Immature natural killer cell (primary cell): Measurements from ENCODE around the gene CYBA. TPM values are rescaled to one million over a fixed set of nuclear protein-coding genes. Genes with fewer than 3 reads are reported as not detected.
"Not testable (repeated sequence)": the region's sequence is repeated elsewhere in the genome, so short reads cannot be mapped to it uniquely, and the experiment has no call there.

Experiments used
- DNase-seq, 3 donors: peaks; one replicate each; pipeline ENCODE4 v3.0.0; 2022; ENCODE audit warnings: mixed read lengths in 1 of 3
- H3K27ac Mint-ChIP-seq, 6 donors: one replicate each; pipeline ENCODE4 v1.8.0; 2020; ENCODE audit warnings: mixed read lengths in 6 of 6, mild to moderate bottlenecking in 5 of 6, inconsistent platforms in 4 of 6, moderate library complexity in 3 of 6
- H3K27me3 Mint-ChIP-seq, 3 donors: one replicate each; pipeline ENCODE4 v1.8.0; 2020 to 2021; ENCODE audit warnings: low read depth in 3 of 3, mild to moderate bottlenecking in 3 of 3, mixed read lengths in 3 of 3, moderate library complexity in 3 of 3, inconsistent platforms in 1 of 3
- H3K36me3 Mint-ChIP-seq, 3 donors: one replicate each; pipeline ENCODE4 v1.8.0; 2020; ENCODE audit warnings: mixed read lengths in 3 of 3, inconsistent platforms in 2 of 3, mild to moderate bottlenecking in 2 of 3
- H3K4me1 Mint-ChIP-seq, 2 donors: one replicate each; pipeline ENCODE4 v1.8.0; 2020; ENCODE audit warnings: inconsistent platforms in 2 of 2, mild to moderate bottlenecking in 2 of 2, mixed read lengths in 2 of 2, moderate library complexity in 1 of 2
- H3K4me3 Mint-ChIP-seq, 5 donors: one replicate each; pipeline ENCODE4 v1.8.0; 2020; ENCODE audit warnings: mild to moderate bottlenecking in 5 of 5, mixed read lengths in 5 of 5, inconsistent platforms in 3 of 5, moderate library complexity in 3 of 5
- H3K9me3 Mint-ChIP-seq, 6 donors: one replicate each; pipeline ENCODE4 v1.8.0; 2020; ENCODE audit warnings: mild to moderate bottlenecking in 6 of 6, mixed read lengths in 6 of 6, inconsistent platforms in 4 of 6, moderate library complexity in 3 of 6
- polyA plus RNA-seq, 3 donors: library from polyadenylated mRNA; unstranded; fragments of 300-500 nt; fragmentation: Illumina TruSeq; gene quantifications; one replicate each; pipeline ENCODE4 v1.2.3, GENCODE V29; 2021

The CYBA gene
- polyA plus RNA-seq, 3 donors from 2014 or later, result 2,079 to 2,787 (median 2,690) TPM

DNA sequence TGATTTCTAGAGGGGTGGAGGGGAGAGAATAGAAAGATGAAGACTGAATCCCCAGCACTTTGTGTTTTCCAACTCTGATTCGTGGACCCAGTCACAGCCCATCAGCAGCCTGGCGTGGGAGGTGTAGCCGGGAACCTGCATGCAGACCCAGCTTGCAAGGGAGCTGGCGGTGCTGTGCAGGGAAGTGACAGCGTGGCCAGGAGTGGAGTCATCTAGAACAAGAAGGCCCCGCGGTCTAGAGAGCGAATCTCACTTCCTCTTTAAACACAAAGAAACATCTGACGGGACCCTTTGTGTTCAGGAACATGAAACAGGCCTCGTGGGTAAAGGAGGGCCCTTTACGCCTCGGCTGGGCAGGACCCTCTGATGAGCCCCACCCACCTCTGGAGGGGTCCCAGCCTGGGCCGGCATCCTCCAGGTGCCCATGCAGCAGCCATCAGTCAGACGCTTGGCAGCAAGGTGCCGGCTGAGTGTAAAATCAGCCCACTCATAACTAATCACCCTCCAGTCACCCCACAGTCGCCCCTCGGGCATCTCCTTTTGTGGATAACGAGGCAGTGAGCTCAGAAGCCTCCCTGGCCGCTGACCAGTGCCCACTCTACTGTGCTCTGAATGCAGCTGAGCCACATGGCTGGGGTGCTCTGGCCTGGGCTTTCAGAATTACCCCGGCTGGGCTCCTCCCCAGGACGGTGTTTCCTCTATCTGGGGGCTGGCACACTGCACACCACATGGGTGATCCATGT is 31.0 kb upstream of the CYBA start:
- Mint-ChIP-seq H3K27me3 (peaks cover 1 to 7% (median 4%) of the 10 kb centered on the region in 3 donors), H3K27ac (peak overlapping the region; percentile 71 to 94 (median 86)), H3K4me1 (peaks cover 34 to 37% of the 10 kb centered on the region in 2 donors), H3K36me3 (no peaks in the 10 kb centered on the region), H3K9me3 (no peaks in the 10 kb centered on the region), H3K4me3 (peak overlapping the region in 4 of 5 donors; percentile 54 to 76 (median 66))
- peak in 2 of 3 donors; percentile 28 to 48 for DNase-seq

DNA sequence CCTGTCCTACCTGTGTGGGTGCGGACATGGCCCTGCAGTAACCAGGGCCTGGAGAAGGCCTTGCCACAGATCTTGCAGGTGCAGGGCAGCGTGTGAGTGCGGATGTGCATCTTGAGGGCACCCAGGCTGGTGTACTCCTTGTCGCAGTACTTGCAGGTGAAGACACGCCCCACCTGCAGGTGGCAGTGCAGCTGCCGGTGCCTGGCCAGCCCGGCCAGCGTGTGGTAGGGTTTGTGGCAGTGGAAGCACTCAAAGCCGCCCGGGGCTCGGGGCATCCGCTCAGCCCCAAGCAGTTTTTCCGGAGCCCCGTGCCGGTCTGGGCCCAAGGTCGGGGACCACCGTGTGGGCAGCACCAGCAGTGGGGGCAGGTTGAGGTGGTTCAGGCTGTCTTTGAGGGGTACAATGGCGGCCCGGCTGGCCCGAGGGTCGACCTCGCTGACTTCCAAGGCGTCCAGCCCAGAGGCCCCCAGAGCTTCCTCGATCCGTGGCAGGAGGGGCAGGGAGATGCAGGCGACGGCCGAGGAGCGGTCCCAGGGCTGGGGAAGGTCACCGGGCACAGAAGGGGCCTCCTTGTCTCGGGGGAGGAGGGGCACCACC is 30.3 kb upstream of the CYBA start:
- H3K27me3 Mint-ChIP-seq, result peaks cover 1 to 7% (median 4%) of the 10 kb centered on the region in 3 donors
- DNase-seq, result peak in 2 of 3 donors; percentile 42 to 47
- H3K36me3 Mint-ChIP-seq, result no peaks in the 10 kb centered on the region
- H3K27ac Mint-ChIP-seq, result peak overlapping the region; percentile 28 to 94 (median 86)
- H3K9me3 Mint-ChIP-seq, result no peaks in the 10 kb centered on the region
- H3K4me3 Mint-ChIP-seq, result peak overlapping the region in 4 of 5 donors; percentile 9 to 76 (median 62)
- peaks cover 34 to 37% of the 10 kb centered on the region in 2 donors for H3K4me1 Mint-ChIP-seq

DNA sequence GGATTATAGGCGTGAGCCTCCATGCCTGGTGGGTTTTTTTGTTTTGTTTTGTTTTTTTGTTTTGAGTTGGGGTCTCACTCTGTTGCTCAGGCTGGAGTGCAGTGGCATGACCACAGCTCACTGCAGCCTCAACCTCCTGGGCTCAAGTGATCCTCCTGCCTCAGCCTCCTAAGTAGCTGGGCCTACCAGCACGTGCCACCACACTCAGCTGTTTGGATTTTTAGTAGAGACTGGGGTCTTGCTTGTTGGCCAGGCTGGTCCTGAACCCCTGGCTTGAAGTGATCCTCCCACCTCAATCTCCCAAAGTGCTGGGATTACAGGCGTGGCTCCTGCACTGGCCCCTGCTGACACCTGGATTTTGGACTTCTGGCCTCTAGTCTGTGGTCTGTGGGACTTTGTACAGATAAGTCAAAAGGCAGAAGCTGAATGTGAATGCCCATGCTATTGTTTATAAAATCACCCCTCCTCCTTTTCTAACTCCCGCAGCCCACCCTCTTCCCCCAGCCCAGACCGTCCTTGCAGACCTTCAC is 29.8 kb upstream of the CYBA start:
- Mint-ChIP-seq H3K9me3 (no peaks in the 10 kb centered on the region), H3K4me1 (peaks cover 34 to 37% of the 10 kb centered on the region in 2 donors), H3K4me3 (peak overlapping the region in 2 of 5 donors; percentile 9 to 29)

DNA sequence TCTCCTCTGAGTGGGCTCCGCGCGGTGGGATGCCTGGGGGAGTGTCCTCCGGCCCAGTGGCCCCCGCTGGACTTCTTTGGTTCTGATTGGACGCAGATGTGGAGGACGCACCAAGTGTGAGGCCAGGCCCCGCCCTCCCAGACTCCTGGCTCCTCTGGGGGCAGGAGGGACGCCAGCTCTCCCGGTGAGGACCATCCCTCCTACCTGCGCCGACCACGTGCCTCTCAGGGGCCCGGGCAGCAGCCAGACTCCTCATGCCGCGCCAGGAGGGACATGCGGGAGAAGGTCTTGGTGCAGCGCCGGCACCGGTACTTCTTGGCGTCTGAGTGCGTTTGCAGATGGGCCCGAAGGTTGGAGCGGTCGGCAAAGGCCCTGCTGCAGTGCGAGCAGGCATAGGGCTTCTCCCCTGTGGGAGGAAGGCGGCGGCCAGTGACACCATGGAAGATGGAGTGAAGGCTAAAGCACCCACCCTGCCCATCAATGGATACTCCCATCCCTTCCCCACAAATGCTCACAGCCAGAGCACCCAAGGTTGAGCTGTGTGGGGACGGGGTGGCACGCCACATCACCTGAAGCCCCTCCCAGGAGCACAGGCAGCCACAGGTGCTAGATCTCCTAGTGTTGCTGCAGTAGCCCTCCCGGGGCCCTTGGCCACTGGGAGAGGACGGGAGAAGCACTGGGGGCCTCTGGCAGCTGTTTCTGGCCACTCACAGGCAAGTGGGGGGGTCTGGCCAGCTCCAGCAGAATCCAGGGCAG is 27.5 kb upstream of the CYBA start:
- Mint-ChIP-seq H3K27ac (no peak overlapping the region), H3K27me3 (peaks cover 1 to 6% (median 5%) of the 10 kb centered on the region in 3 donors), H3K36me3 (peaks cover 0 to 3% (median 0%) of the 10 kb centered on the region in 3 donors), H3K9me3 (no peaks in the 10 kb centered on the region), H3K4me1 (peaks cover 20 to 21% of the 10 kb centered on the region in 2 donors), H3K4me3 (no peak overlapping the region)
- no peak for DNase-seq

More for the DNA sequence above, 29.8 kb upstream of the CYBA start:
- Mint-ChIP-seq H3K27ac (peak overlapping the region in 3 of 6 donors; percentile 14 to 86 (median 46)), H3K27me3 (peaks cover 1 to 7% (median 4%) of the 10 kb centered on the region in 3 donors), H3K36me3 (no peaks in the 10 kb centered on the region)
- DNase-seq, result no peak

DNA sequence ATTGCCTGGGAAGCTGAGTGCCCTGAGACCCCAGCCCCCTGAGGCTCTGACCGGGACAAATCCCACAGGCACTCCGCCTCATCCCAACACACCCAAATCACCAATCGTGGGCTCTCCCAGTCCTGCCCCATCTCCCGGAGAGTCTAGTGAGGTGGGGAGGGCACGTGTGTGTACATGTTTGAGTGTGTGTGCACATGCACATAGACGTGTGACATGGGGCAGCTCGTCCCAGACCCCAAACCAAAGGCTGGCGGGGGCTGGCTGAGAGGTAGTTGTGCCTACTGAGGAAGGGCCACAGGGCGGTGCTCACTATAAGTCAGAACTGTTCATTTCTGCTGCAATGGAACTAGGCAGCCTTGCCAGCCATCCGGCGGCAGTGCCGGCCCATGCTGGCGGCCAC is 26.9 kb upstream of the CYBA start:
- Mint-ChIP-seq H3K9me3 (no peaks in the 10 kb centered on the region), H3K4me1 (peaks cover 19 to 21% of the 10 kb centered on the region in 2 donors), H3K27ac (no peak overlapping the region), H3K27me3 (peaks cover 1 to 6% (median 4%) of the 10 kb centered on the region in 3 donors), H3K36me3 (peaks cover 0 to 3% (median 0%) of the 10 kb centered on the region in 3 donors), H3K4me3 (no peak overlapping the region)
- no peak for DNase-seq

DNA sequence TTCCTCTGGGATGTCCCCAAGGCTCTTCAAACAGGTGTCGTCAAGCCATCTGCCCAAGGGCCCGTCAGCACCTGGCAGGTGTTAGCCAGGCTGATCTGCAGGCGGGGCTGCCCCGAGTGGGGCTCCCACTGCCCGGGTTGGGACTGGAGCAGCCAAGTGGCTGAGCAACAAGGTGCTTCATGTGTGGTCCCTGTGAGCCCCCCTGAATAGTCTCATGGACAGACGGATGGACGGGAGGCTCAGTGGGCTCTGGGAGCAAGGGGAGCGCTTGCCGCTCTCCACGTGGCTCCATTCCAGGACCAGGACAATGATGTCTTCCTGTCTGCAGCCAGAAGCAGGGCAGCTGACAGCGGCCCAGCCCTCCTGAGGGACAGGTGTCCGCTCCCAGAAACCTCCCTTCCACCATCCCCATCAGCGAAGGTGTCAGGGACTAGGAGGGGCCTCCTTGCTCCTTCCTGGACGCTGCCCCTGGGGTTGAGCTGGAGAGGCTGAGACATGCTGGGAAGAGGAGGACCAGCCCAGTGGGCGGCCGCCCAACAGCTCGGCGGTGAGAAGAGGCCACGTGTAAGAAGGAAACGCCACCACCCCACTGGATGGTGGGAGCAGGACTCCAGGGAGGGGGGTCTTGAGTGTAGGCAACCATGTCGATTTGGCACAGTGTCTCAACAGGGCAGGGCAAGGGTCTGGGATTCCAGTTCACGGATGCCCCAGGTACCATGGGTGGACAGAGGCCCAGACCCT is 25.8 kb upstream of the CYBA start:
- Mint-ChIP-seq H3K4me1 (peaks cover 10% of the 10 kb centered on the region in 2 donors), H3K27me3 (peaks cover 0 to 2% (median 0%) of the 10 kb centered on the region in 3 donors), H3K9me3 (no peaks in the 10 kb centered on the region), H3K27ac (no peak overlapping the region), H3K4me3 (no peak overlapping the region), H3K36me3 (peaks cover 0 to 3% (median 0%) of the 10 kb centered on the region in 3 donors)
- DNase-seq, result no peak

DNA sequence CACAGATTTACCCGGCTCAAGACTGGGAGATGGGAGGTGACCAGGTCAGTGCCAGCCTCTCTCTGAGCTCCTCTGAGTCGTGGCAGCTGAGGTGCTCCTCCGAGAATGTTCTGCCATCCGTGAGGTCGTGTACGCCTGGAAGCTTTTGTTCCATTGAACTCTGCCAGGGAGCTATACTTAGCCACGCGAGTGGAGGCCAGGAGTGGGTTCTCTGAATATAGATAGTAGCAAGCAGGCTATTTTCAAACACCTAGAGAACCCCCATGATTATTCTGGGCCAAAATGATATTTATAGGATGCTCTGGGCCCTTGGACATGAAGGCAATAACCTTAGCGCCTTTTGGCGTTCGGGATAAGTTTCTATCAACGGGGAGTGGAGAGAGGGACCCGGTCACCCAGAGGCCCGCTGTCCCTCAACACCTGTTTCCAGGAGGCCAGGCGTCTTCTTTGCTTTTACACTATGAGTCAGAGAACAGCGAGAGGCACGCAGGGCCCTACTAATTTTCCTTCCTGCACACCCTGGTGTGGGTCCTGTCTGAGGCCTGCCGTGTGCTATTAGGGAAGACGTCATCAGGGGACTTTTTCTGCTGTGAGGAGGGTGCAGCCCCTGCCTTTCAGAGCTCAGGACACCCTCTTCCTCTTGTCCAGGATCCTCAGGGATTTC is 23.0 kb upstream of the CYBA start:
- peaks cover 0 to 4% (median 0%) of the 10 kb centered on the region in 3 donors for H3K27me3 Mint-ChIP-seq
- H3K4me3 Mint-ChIP-seq, result no peak overlapping the region
- peaks cover 0 to 3% (median 0%) of the 10 kb centered on the region in 3 donors for H3K36me3 Mint-ChIP-seq
- no peak for DNase-seq
- no peaks in the 10 kb centered on the region for H3K9me3 Mint-ChIP-seq
- H3K27ac Mint-ChIP-seq, result no peak overlapping the region
- H3K4me1 Mint-ChIP-seq, result no peaks in the 10 kb centered on the region

DNA sequence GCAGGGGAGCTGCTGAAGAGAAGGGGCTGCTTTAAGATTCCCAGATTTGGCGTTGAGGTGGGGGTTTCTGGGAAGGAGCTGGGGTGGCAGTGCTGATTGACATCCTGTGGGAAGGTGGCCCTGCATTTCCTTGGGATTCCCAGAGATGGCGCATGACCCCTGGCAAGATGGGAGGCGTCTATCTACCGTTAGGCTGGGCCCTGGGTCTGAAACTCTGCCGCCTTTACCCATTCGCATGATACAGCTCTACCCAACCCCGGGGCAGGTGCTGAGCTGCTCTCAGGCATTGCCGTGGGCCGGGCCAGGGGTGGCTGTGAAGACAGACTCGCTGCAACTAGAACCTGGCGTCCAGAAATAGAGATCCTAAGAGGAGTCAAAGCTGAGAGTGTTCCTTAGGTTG is 21.9 kb upstream of the CYBA start:
- Mint-ChIP-seq H3K9me3 (no peaks in the 10 kb centered on the region), H3K27ac (no peak overlapping the region), H3K4me1 (peaks cover 0 to 2% of the 10 kb centered on the region in 2 donors), H3K4me3 (no peak overlapping the region), H3K27me3 (peaks cover 0 to 4% (median 0%) of the 10 kb centered on the region in 3 donors), H3K36me3 (peaks cover 0 to 3% (median 0%) of the 10 kb centered on the region in 3 donors)
- DNase-seq, result no peak

DNA sequence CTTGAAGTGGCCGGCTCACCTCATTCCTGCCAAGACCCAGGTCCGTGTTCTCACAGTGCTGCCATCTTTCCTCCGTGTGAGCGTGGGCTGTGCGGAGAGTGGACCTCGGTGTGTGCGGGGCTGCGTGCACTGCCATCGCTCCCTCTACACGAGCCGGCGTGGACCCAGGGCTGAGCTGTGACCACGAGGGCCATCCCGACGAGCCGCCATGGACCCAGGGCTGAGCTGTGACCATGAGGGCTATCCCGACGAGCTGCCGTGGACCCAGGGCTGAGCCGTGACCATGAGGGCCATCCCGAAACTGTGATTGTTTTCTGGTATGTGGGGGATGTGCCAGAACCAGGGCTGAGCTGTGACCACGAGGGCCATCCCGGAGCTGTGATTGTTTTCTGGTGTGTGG is 21.0 kb upstream of the CYBA start:
- DNase-seq, result no peak
- Mint-ChIP-seq H3K27me3 (peaks cover 0 to 4% (median 0%) of the 10 kb centered on the region in 3 donors), H3K4me3 (no peak overlapping the region), H3K4me1 (peaks cover 0 to 3% of the 10 kb centered on the region in 2 donors), H3K9me3 (no peaks in the 10 kb centered on the region), H3K27ac (no peak overlapping the region), H3K36me3 (peaks cover 0 to 6% (median 0%) of the 10 kb centered on the region in 3 donors)

DNA sequence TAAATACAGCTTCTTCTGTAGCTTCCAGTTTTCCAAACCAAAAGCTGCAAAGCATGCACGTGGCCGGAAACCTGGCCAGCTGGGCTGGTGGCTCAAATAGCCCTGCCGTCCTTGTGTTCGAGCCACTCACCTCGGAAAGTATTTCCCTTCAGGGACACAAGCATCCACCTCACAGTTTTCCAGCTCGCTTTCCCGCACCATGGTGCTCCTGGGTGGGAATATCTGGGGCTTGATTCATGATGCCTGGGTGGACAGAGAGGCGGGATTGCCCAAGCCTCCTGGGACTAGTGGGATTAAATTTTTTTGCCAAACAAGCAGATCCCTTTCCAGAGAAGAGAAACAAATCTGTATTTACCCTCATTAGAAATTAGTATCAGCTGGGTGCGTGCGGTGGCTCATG is 19.1 kb upstream of the CYBA start:
- no peak for DNase-seq
- Mint-ChIP-seq H3K27ac (no peak overlapping the region), H3K9me3 (no peaks in the 10 kb centered on the region), H3K27me3 (peaks cover 0 to 4% (median 0%) of the 10 kb centered on the region in 3 donors), H3K36me3 (peaks cover 0 to 6% (median 0%) of the 10 kb centered on the region in 3 donors), H3K4me1 (peaks cover 0 to 5% of the 10 kb centered on the region in 2 donors), H3K4me3 (no peak overlapping the region)

DNA sequence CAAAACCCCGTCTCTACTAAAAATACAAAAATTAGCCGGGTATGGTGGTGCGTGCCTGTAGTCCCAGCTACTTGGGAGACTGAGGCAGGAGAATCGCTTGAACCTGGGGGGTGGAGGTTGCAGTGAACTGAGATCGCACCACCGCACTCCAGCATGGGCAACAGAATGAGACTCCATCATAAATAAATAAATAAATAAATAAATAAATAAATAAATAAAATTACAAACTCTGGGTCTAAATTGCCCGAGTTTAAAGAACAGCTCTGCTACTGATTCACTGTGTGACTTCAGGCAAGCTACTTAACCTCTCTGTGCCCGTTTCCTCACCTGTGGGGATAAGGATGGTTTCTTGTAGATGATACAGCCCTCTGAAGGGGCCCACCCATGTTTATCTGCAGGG is 18.6 kb upstream of the CYBA start:
- not testable (repeated sequence) for DNase-seq, H3K9me3 Mint-ChIP-seq, H3K36me3 Mint-ChIP-seq, H3K4me1 Mint-ChIP-seq, H3K27me3 Mint-ChIP-seq, H3K4me3 Mint-ChIP-seq, H3K27ac Mint-ChIP-seq

DNA sequence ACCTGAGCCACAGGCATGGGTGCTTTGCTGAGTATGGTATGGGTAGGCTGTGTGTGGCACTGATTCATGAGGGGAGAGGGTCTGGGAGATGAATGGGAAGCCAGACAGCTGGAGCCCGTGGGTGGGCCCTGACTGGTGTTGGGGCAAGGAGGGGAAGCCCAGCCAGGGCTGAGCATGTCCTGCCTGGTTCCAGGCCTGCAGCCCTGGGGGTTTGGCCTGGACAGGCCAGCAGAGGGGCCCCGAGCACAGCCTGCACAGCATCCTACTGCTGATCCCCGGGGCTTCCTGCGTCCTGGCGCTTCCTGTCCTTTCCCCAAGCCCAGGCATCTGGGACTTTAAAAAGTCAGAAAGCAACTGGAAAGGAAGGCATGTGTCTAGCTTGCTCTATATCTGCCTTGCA is 16.6 kb upstream of the CYBA start:
- Mint-ChIP-seq H3K27ac (peak overlapping the region in 3 of 6 donors; percentile 17 to 84 (median 81)), H3K4me3 (no peak overlapping the region), H3K36me3 (peaks cover 0 to 3% (median 0%) of the 10 kb centered on the region in 3 donors)

More for the DNA sequence above, 16.6 kb upstream of the CYBA start:
- no peak for DNase-seq
- no peaks in the 10 kb centered on the region for H3K9me3 Mint-ChIP-seq
- H3K27me3 Mint-ChIP-seq, result peaks cover 3 to 9% (median 5%) of the 10 kb centered on the region in 3 donors
- H3K4me1 Mint-ChIP-seq, result peaks cover 0 to 15% of the 10 kb centered on the region in 2 donors
